H1 (cell line): Measurements from ENCODE around the gene TNPO3. TPM values are rescaled to one million over a fixed set of nuclear protein-coding genes. Genes with fewer than 3 reads are reported as not detected.
A peak's percentile ranks its signal among the peaks of the same experiment; 100 is the strongest.

ENCODE experiments used
- ASH2L ChIP-seq: fragments of 200-600, 300-600 bp; sonication (generic); IDR thresholded peaks from one replicate; pipeline ENCODE4 v1.7.1; 2017; ENCODE audit warnings: low read length
- CREB1 ChIP-seq: IDR thresholded peaks from 2 replicates; pipeline ENCODE4 v1.6.1; 2012; ENCODE audit warnings: inconsistent platforms
- KDM1A ChIP-seq: fragments of 200-600, 300-600 bp; sonication (generic); IDR thresholded peaks from 2 replicates; pipeline ENCODE4 v1.7.1; 2016; ENCODE audit warnings: mild to moderate bottlenecking, low read length, borderline replicate concordance
- NANOG ChIP-seq: IDR thresholded peaks from 2 replicates; pipeline ENCODE4 v1.6.1; 2011; ENCODE audit warnings: low read length, low read depth, mild to moderate bottlenecking, inconsistent platforms; ENCODE audit not compliant: insufficient read depth, poor library complexity, severe bottlenecking
- NRF1 ChIP-seq: IDR thresholded peaks from 2 replicates; pipeline ENCODE4 v1.6.1; 2011; ENCODE audit warnings: mild to moderate bottlenecking, low read depth, low read length, improper control_type of control experiment
- SIX5 ChIP-seq: IDR thresholded peaks from 2 replicates; pipeline ENCODE4 v1.6.1; 2011; ENCODE audit warnings: mild to moderate bottlenecking, low read depth, low read length
- SUZ12 ChIP-seq: fragments of 200-600 bp; sonication (generic); IDR thresholded peaks from 2 replicates; pipeline ENCODE4 v1.6.1; 2012; ENCODE audit warnings: mild to moderate bottlenecking, inconsistent platforms, low read length, moderate library complexity, mixed read lengths
- TAF1 ChIP-seq: IDR thresholded peaks from 2 replicates; pipeline ENCODE4 v1.6.1; 2011; ENCODE audit warnings: mild to moderate bottlenecking, low read depth, low read length
- TAF7 ChIP-seq: optimal IDR thresholded peaks from 2 replicates; pipeline ENCODE3; 2011; ENCODE audit warnings: low read depth, mild to moderate bottlenecking, inconsistent platforms, low read length, moderate library complexity, borderline replicate concordance
- YY1 ChIP-seq: IDR thresholded peaks from 2 replicates; pipeline ENCODE4 v1.6.1; 2011; ENCODE audit warnings: low read depth, mild to moderate bottlenecking, low read length
- polyA plus RNA-seq, 7 experiments: library from polyadenylated mRNA; depleted of rRNA in 3 of 7; stranded (reverse) in 5 of 7; unstranded in 2 of 7; fragments of >200 nt in 5 of 7; fragments of 200-250 nt in 2 of 7; gene quantifications; 1 replicate in 5 of 7; 2 replicates in 1 of 7; 4 replicates in 1 of 7; pipeline versions ENCODE4 v1.2.1 to v1.2.3, GENCODE V29; 2011 to 2013; ENCODE audit warnings: missing spikeins in 2 of 7, mixed read lengths in 2 of 7
- total RNA-seq: library from RNA; stranded (reverse); fragmentation: NEBNext Ultra II Directional; extraction: Animal tissue kit (Norgen Biotek cat#: 25700); gene quantifications from 2 replicates; pipeline ENCODE4 v1.2.1, GENCODE V29; 2021
- TF ChIP-seq, protein P1 (sequence below): fragments of 300-600 bp; sonication (generic); IDR thresholded peaks from 2 replicates; pipeline ENCODE4 v1.7.1; 2012; ENCODE audit warnings: low read length, moderate library complexity, mild to moderate bottlenecking, inconsistent platforms; ENCODE audit not compliant: insufficient replicate concordance

Gene TNPO3
- total and polyA plus RNA-seq, 2 of the 8 experiments (the other 6 are each of a cell fraction or from before 2014, with no cell fraction given) = 67.6 to 99.2 TPM

DNA sequence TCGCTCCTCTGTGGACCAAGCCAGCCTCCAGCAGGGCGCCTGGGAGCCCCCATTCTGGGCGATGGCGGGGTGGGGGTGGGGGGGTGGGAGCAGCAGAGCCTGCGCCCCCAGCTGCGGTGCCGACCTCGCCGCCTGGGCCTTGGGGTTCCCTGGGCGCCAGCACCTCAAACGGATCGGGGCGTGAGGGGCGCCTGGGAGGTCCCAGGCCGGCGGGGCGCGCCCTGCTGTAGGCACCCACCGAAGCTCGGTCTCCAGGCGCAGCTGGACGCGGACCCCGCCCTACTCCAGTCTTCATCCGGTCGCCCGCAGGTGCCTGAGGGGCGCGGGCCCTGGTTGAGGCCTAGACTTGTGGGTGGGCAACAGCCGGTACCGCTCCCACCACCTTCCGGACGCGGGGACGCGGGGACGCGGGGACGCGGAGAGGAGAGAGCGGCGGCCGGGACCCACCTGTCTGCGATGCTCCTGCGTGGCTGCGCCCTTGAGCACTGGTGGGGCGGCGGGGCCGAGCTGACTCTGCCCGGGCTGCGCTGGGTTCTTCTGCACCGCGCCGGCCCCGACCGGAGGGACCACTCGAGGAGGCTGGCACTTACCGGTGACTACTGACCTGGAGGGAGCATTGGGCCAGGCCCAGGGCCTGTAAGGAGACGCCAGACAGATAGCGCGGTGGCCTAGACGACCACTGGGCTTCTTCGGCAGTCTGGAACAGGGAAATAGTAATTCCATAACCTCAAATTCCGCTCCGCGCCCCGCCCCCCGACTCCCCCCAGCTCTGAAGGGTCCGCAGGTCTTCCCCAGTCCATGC lies 138.9 kb downstream of the TNPO3 start (continued):
- TF ChIP-seq, protein P1, sequence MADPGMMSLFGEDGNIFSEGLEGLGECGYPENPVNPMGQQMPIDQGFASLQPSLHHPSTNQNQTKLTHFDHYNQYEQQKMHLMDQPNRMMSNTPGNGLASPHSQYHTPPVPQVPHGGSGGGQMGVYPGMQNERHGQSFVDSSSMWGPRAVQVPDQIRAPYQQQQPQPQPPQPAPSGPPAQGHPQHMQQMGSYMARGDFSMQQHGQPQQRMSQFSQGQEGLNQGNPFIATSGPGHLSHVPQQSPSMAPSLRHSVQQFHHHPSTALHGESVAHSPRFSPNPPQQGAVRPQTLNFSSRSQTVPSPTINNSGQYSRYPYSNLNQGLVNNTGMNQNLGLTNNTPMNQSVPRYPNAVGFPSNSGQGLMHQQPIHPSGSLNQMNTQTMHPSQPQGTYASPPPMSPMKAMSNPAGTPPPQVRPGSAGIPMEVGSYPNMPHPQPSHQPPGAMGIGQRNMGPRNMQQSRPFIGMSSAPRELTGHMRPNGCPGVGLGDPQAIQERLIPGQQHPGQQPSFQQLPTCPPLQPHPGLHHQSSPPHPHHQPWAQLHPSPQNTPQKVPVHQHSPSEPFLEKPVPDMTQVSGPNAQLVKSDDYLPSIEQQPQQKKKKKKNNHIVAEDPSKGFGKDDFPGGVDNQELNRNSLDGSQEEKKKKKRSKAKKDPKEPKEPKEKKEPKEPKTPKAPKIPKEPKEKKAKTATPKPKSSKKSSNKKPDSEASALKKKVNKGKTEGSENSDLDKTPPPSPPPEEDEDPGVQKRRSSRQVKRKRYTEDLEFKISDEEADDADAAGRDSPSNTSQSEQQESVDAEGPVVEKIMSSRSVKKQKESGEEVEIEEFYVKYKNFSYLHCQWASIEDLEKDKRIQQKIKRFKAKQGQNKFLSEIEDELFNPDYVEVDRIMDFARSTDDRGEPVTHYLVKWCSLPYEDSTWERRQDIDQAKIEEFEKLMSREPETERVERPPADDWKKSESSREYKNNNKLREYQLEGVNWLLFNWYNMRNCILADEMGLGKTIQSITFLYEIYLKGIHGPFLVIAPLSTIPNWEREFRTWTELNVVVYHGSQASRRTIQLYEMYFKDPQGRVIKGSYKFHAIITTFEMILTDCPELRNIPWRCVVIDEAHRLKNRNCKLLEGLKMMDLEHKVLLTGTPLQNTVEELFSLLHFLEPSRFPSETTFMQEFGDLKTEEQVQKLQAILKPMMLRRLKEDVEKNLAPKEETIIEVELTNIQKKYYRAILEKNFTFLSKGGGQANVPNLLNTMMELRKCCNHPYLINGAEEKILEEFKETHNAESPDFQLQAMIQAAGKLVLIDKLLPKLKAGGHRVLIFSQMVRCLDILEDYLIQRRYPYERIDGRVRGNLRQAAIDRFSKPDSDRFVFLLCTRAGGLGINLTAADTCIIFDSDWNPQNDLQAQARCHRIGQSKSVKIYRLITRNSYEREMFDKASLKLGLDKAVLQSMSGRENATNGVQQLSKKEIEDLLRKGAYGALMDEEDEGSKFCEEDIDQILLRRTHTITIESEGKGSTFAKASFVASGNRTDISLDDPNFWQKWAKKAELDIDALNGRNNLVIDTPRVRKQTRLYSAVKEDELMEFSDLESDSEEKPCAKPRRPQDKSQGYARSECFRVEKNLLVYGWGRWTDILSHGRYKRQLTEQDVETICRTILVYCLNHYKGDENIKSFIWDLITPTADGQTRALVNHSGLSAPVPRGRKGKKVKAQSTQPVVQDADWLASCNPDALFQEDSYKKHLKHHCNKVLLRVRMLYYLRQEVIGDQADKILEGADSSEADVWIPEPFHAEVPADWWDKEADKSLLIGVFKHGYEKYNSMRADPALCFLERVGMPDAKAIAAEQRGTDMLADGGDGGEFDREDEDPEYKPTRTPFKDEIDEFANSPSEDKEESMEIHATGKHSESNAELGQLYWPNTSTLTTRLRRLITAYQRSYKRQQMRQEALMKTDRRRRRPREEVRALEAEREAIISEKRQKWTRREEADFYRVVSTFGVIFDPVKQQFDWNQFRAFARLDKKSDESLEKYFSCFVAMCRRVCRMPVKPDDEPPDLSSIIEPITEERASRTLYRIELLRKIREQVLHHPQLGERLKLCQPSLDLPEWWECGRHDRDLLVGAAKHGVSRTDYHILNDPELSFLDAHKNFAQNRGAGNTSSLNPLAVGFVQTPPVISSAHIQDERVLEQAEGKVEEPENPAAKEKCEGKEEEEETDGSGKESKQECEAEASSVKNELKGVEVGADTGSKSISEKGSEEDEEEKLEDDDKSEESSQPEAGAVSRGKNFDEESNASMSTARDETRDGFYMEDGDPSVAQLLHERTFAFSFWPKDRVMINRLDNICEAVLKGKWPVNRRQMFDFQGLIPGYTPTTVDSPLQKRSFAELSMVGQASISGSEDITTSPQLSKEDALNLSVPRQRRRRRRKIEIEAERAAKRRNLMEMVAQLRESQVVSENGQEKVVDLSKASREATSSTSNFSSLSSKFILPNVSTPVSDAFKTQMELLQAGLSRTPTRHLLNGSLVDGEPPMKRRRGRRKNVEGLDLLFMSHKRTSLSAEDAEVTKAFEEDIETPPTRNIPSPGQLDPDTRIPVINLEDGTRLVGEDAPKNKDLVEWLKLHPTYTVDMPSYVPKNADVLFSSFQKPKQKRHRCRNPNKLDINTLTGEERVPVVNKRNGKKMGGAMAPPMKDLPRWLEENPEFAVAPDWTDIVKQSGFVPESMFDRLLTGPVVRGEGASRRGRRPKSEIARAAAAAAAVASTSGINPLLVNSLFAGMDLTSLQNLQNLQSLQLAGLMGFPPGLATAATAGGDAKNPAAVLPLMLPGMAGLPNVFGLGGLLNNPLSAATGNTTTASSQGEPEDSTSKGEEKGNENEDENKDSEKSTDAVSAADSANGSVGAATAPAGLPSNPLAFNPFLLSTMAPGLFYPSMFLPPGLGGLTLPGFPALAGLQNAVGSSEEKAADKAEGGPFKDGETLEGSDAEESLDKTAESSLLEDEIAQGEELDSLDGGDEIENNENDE = no peak
- TF ChIP-seq ASH2L = peak; percentile 58
- TF ChIP-seq TAF7 = no peak
- TF ChIP-seq YY1 = no peak
- no peak for TF ChIP-seq SIX5
- TF ChIP-seq CREB1 = no peak
- no peak for TF ChIP-seq NRF1
- TF ChIP-seq KDM1A = no peak
- TF ChIP-seq SUZ12 = peak; percentile 77
- peak; percentile 37; the same call in 1 of the 2 replicates for TF ChIP-seq TAF1
- no peak for TF ChIP-seq NANOG
